ENCODE measurements around the gene CAMK4.

Gene CAMK4

DNA sequence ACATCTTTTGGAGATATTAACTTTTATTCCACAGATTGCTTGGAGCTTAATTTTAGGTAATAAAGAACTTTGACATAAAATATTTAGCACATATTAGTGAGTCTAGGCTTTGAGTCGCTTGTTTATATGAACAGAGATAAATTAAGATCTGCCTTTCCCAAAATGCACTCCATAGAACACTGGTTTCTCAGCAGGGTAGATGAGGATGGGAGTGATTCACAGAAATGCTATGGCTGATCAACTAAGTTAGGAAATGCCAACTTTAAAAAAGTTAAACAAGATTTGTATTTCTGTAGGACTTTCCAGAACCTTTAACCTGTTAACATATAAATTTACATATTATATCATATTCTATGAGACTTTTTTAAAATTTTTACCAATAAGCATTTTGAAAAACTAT, 222.9 kb downstream of the CAMK4 start:
- no peak for DNase-seq

DNA sequence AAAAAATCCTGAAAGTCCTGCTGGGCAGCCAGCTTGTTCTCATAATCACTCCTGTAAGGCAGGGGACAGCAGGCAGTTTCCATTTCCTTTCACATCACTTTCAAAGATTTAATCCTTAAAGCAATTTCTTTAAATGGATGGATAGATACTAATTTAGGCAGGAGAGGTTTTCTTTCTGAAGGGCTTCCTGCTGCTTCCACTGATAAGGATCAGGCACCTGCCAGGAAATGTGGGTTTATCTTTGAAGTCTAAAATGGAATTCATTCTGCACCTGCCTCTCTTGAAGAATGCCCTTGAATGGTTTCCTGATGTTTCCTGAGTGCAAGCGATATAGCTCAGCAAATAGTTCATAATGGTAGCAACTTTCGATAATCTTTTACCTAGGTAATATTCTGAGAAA, 223.6 kb downstream of the CAMK4 start:
- DNase-seq = no peak

DNA sequence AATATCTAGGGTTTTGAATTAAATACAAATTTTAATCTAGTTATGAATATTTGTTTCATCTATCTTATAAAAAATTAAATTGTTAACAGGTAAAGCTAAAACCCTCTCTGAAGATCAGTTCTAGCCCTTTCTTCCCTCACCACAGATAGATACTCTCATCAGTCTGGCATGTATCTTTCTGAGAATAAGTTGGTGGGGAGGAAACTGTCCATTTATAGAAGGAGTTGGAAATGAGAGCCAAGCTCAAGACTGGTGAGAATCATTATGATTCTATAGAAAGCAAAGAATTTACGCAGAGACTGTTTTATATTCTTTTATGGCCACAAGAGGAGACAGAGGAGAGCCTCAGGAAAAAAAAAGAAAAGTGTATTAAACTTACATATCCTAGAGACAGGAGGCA, 229.1 kb downstream of the CAMK4 start:
- no peak for DNase-seq

- DNase-seq = no peak
Measured at GRCh38 chr5:111453747-111454146, 229.6 kb downstream of the CAMK4 start.

- no peak for DNase-seq
Measured at GRCh38 chr5:111454198-111454622, 230.0 kb downstream of the CAMK4 start.

DNA sequence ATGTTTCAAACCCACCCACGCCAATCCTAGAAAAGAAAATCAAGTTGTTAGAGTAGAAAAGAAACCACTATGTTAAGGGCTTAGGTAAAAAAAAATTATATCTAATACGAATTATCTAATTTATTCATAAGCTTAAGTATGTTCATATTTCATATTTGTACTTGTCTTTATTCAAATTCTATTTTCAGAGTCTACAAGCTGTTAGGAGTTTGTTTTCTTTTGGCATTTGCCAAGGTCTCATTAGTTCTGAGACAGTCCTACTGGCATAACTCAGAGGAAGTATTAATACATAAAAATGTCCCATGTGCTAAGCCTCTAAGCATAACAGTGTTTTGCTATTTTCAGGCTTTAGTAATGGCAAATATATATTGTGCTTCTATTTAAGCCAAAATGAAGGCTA, 230.6 kb downstream of the CAMK4 start:
- no peak for DNase-seq

GRCh38 chr5:111461255-111461671, 237.1 kb downstream of the CAMK4 start:
- no peak for DNase-seq

- DNase-seq = no peak
Measured at GRCh38 chr5:111461934-111462333, 237.8 kb downstream of the CAMK4 start.

DNA sequence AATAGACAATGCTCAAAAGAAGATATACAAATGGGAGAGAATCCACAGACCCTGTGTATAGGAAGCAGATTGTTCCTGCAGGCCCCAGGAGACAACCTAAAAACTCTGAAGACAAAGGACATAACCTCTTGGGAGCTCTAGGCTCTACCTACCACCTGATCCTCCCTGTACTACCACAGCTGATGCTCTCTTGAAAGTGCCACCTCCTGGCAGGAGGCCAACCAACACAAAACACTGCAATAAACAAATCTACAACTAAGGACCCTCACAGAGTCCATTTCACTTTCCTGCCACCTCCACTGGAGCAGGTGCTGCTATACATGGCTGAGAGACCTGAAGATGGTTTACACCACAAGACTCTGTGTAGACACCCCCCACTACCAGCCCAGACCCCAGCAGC, 239.1 kb downstream of the CAMK4 start:
- DNase-seq = no peak

DNA sequence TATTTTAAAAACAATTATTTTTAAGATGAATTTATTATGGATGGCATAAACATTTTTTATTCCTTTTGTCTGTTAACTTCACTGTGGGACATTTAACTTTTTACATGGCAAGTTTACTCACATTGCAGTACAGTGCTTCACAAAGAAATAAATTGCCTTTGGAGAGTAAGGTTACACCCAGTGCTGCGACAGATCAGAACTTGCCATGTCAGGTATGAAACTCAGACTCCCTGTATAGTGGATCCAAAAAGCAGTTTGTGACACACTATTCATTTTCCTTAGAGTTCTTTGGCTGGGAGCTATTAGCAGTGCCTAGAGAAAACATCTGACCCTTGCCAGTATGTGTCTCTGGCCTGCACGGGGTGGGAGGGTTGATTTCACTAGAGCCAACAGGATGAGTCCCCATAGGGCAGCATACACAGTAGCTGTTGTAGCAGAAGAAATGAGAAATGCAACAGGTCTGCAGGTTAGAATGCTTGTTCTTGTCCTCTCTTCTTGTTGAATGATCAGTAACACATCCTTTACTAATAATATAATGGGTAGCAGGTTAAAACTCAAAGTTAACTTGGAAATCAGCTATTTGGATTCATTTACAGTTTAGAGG, 245.2 kb downstream of the CAMK4 start:
- DNase-seq = no peak

- no peak for DNase-seq
Measured at GRCh38 chr5:111469903-111470302, 245.7 kb downstream of the CAMK4 start.

DNA sequence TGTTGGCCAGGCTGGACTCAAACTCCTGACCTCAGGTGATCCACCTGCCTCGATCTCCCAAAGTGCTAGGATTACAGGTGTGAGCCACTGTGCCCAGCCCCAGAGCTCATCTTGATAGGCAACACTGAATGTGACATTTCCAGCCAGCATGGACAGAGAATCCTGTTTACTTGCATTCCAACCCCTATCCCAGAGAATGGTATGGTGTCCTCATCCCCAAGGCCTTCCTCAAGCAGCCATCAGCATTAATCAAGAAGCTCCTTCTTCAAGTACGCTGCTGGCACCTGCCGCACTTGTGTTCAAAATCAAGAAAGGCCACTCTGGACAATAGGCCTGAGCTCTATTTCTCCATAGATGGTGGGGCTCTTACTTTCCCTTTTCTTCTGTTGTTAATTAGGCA, 247.9 kb downstream of the CAMK4 start:
- no peak for DNase-seq

- no peak for DNase-seq
Measured at GRCh38 chr5:111472579-111472978, 248.4 kb downstream of the CAMK4 start.

- no peak for DNase-seq
Measured at GRCh38 chr5:111478266-111478665, 254.1 kb downstream of the CAMK4 start.

DNA sequence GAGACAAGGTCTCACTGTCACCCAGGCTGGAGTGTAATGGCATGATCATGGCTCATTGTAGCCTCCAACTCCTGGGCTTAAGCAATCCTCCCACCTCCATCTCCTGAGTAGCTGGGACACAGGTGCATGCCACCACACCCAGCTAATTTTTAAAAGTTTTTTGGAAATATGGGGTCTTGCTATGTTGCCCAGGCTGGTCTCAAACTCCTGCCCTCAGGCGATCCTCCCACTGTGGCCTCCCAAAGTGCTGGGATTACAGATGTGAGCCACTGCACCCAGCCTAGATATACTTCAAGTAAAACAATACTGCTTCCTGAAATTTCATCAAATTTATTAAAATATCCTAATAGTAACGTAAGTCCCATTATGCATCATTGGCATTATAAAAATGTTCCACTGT, 254.7 kb downstream of the CAMK4 start:
- no peak for DNase-seq

- DNase-seq = no peak
Measured at GRCh38 chr5:111480346-111480745, 256.2 kb downstream of the CAMK4 start.

GRCh38 chr5:111486055-111486454, 261.9 kb downstream of the CAMK4 start:
- no peak for DNase-seq

- no peak for DNase-seq
Measured at GRCh38 chr5:111486926-111487325, 262.7 kb downstream of the CAMK4 start.

GRCh38 chr5:111488353-111488752, 264.2 kb downstream of the CAMK4 start:
- DNase-seq = no peak

GRCh38 chr5:111493031-111493430, 268.8 kb downstream of the CAMK4 start:
- no peak for DNase-seq

DNA sequence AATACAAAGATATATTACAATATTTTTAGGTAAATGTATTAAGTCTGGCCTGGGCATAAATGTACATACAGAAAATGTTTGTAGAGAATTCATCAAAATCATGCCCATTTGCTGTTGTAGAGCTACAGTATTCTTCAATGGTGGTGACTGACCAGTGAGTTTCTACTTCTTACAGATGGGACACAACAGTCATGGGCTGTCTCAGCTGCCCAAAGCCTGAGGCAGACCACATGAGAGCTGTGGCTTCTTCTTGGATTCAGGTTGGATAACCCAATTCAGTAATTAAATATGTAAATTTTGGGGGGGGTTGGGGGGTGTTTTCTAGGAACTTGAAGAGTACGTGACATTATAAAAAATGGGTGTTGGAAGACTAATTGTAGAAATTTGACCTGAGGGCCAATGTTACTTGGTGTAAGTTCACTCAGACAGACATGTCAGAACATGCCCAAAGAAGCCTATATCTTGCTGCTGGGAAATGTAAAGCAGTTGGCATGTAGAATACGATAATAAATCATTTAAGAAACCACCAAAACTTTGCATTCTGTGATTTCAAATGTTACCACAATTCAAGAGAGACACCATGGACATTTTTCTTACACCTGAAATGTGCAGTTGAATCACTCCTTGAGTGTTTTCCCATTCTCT, 270.3 kb downstream of the CAMK4 start:
- DNase-seq = no peak

DNA sequence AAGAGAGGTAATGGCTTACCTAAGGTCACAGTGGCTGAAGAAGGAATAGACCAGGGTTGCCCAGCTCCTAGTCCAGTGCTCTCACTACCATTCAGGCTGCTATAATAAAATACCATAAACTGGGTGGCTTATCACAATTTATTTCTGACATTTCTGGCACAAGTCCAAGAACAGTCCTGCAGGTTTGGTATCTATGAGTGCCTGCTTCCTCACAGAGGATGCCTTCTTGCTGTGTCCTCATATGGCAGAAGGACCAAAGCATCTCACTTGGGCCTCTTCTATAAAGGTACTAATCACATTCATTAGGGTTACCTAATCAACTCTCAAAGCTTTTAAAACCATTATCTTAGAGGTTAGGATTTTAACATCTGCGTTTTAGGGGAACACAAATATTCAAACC, 271.0 kb downstream of the CAMK4 start:
- DNase-seq = no peak

DNA sequence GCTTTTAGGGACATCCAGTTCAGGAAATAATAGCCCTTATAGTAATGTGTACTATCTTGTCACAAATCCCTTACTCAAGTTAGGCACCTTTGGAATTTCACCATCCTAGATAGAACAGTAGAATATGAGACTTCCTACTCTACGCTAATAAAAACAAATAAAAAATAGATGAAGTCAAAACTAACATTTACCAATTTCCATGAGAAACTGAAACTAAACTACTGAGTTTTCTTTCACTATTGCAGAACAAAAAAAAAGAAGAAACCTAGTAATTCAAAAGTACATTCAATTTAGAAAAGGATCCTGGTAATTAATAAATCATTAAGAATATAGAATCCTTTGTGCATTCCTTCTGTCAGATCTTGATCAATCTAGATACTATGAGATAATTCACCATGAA, 274.2 kb downstream of the CAMK4 start:
- DNase-seq = no peak

DNA sequence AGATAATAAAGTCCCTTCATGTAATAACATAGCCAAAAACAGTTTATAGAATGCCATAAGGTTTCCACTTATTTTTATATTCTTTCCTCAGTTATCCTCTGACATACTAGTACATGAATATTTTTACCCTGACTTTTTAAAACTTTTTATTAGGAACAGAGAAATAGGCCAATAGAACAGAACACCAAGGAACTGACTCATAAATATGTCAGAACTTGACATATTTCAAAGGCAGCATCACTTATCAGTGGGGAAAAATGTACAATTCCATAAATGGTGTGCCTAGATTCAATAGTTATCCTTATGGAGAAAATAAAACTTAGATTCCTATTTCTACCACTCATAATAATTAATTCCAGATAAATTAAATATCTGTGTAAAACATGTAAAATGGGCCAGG, 278.8 kb downstream of the CAMK4 start:
- no peak for DNase-seq

- DNase-seq = no peak
Measured at GRCh38 chr5:111505096-111505495, 280.9 kb downstream of the CAMK4 start.
